ENCODE measurements around the gene GRAMD1A. TPM values are rescaled to one million over a fixed set of nuclear protein-coding genes. Genes with fewer than 3 reads are reported as not detected.
"Not testable (repeated sequence)": the region's sequence is repeated elsewhere in the genome, so short reads cannot be mapped to it uniquely, and the experiment has no call there.

Gene GRAMD1A
- total RNA-seq, 1 donor from 2014 or later: 67.4 TPM

GRCh38 chr19:34991542-34992333 is 8.4 kb upstream of the GRAMD1A start:
- Histone ChIP-seq H3K27me3 (ENCODE audit: insufficient read depth, low read length) (no peaks in the 10 kb centered on the region), H3K4me2 (ENCODE audit: low read length) (no peak overlapping the region), H3K79me2 (ENCODE audit: insufficient read depth, low read length) (no peaks in the 10 kb centered on the region), H3K27ac (ENCODE audit: low read depth, low read length) (no peak overlapping the region), H3K4me1 (ENCODE audit: insufficient read depth, low read length) (no peaks in the 10 kb centered on the region), H3K4me3 (ENCODE audit: insufficient read depth, low read depth, low read length) (no peak overlapping the region), H2AFZ (ENCODE audit: low read depth, low read length) (no peak overlapping the region), H3K9ac (ENCODE audit: low read length) (no peak overlapping the region), H3K36me3 (ENCODE audit: insufficient read depth, low read length) (no peaks in the 10 kb centered on the region), H4K20me1 (ENCODE audit: insufficient read depth, low read length) (no peaks in the 10 kb centered on the region), H3K9me3 (ENCODE audit: insufficient read depth, low read depth, low read length) (no peaks in the 10 kb centered on the region)
- no peak overlapping the region for H3K4me3 Mint-ChIP-seq (ENCODE audit: unreplicated experiment)
- H3K36me3 Mint-ChIP-seq (ENCODE audit: low read depth, unreplicated experiment): no peaks in the 10 kb centered on the region
- FAIRE-seq: no peak
- peaks cover 2% of the 10 kb centered on the region for H3K27me3 Mint-ChIP-seq (ENCODE audit: low read depth, unreplicated experiment)
- DNase-seq (ENCODE audit: low read depth): no peak
- H3K9me3 Mint-ChIP-seq (ENCODE audit: unreplicated experiment): peaks cover 6% of the 10 kb centered on the region
- H3K4me1 Mint-ChIP-seq (ENCODE audit: low read depth, unreplicated experiment): no peaks in the 10 kb centered on the region
- TF ChIP-seq EZH2 (IDR thresholded peaks at IDR 0.05; ENCODE audit: insufficient read depth, low read length) (no peak), CTCF (IDR thresholded peaks at IDR 0.05; ENCODE audit: insufficient read depth, low read depth, low read length) (no peak)
- H3K27ac Mint-ChIP-seq (ENCODE audit: unreplicated experiment): no peak overlapping the region

GRCh38 chr19:34992582-34992981 is 7.5 kb upstream of the GRAMD1A start:
- not testable (repeated sequence) for H3K27me3 ChIP-seq (ENCODE audit: insufficient read depth, low read length); H3K4me1 ChIP-seq (ENCODE audit: insufficient read depth, low read length); H3K4me3 ChIP-seq (ENCODE audit: insufficient read depth, low read depth, low read length); H3K9ac ChIP-seq (ENCODE audit: low read length); H3K27ac ChIP-seq (ENCODE audit: low read depth, low read length); H3K79me2 ChIP-seq (ENCODE audit: insufficient read depth, low read length); H3K4me3 Mint-ChIP-seq (ENCODE audit: unreplicated experiment); H3K36me3 Mint-ChIP-seq (ENCODE audit: low read depth, unreplicated experiment); H3K9me3 Mint-ChIP-seq (ENCODE audit: unreplicated experiment); H3K4me2 ChIP-seq (ENCODE audit: low read length); H4K20me1 ChIP-seq (ENCODE audit: insufficient read depth, low read length); FAIRE-seq; H3K9me3 ChIP-seq (ENCODE audit: insufficient read depth, low read depth, low read length); H3K36me3 ChIP-seq (ENCODE audit: insufficient read depth, low read length); H3K4me1 Mint-ChIP-seq (ENCODE audit: low read depth, unreplicated experiment); H3K27ac Mint-ChIP-seq (ENCODE audit: unreplicated experiment); H3K27me3 Mint-ChIP-seq (ENCODE audit: low read depth, unreplicated experiment); H2AFZ ChIP-seq (ENCODE audit: low read depth, low read length); DNase-seq (ENCODE audit: low read depth)

GRCh38 chr19:34994286-34994642 is 5.9 kb upstream of the GRAMD1A start:
- no peak overlapping the region for H2AFZ ChIP-seq (ENCODE audit: low read depth, low read length)
- H3K36me3 Mint-ChIP-seq (ENCODE audit: low read depth, unreplicated experiment): no peaks in the 10 kb centered on the region
- TF ChIP-seq EZH2 (IDR thresholded peaks at IDR 0.05; ENCODE audit: insufficient read depth, low read length): no peak
- no peaks in the 10 kb centered on the region for H3K4me1 Mint-ChIP-seq (ENCODE audit: low read depth, unreplicated experiment)
- H3K4me1 ChIP-seq (ENCODE audit: insufficient read depth, low read length): peaks cover 5% of the 10 kb centered on the region
- H3K36me3 ChIP-seq (ENCODE audit: insufficient read depth, low read length): no peaks in the 10 kb centered on the region
- H3K27ac Mint-ChIP-seq (ENCODE audit: unreplicated experiment): no peak overlapping the region
- no peak overlapping the region for H3K4me3 Mint-ChIP-seq (ENCODE audit: unreplicated experiment)
- no peaks in the 10 kb centered on the region for H3K27me3 ChIP-seq (ENCODE audit: insufficient read depth, low read length)
- peaks cover 2% of the 10 kb centered on the region for H3K27me3 Mint-ChIP-seq (ENCODE audit: low read depth, unreplicated experiment)
- H3K27ac ChIP-seq (ENCODE audit: low read depth, low read length): no peak overlapping the region
- H3K9me3 Mint-ChIP-seq (ENCODE audit: unreplicated experiment): peaks cover 6% of the 10 kb centered on the region
- no peaks in the 10 kb centered on the region for H4K20me1 ChIP-seq (ENCODE audit: insufficient read depth, low read length)
- H3K9ac ChIP-seq (ENCODE audit: low read length): no peak overlapping the region
- no peak overlapping the region for H3K4me2 ChIP-seq (ENCODE audit: low read length)
- DNase-seq (ENCODE audit: low read depth): no peak
- FAIRE-seq: no peak
- H3K4me3 ChIP-seq (ENCODE audit: insufficient read depth, low read depth, low read length): no peak overlapping the region
- peaks cover 2% of the 10 kb centered on the region for H3K79me2 ChIP-seq (ENCODE audit: insufficient read depth, low read length)
- H3K9me3 ChIP-seq (ENCODE audit: insufficient read depth, low read depth, low read length): no peaks in the 10 kb centered on the region

Measured in astrocyte (in vitro differentiated cells and primary cell).